ENCODE measurements around the gene CDH4.
A peak's percentile ranks its signal among the peaks of the same experiment; 100 is the strongest.

- TF ChIP-seq, protein P1, sequence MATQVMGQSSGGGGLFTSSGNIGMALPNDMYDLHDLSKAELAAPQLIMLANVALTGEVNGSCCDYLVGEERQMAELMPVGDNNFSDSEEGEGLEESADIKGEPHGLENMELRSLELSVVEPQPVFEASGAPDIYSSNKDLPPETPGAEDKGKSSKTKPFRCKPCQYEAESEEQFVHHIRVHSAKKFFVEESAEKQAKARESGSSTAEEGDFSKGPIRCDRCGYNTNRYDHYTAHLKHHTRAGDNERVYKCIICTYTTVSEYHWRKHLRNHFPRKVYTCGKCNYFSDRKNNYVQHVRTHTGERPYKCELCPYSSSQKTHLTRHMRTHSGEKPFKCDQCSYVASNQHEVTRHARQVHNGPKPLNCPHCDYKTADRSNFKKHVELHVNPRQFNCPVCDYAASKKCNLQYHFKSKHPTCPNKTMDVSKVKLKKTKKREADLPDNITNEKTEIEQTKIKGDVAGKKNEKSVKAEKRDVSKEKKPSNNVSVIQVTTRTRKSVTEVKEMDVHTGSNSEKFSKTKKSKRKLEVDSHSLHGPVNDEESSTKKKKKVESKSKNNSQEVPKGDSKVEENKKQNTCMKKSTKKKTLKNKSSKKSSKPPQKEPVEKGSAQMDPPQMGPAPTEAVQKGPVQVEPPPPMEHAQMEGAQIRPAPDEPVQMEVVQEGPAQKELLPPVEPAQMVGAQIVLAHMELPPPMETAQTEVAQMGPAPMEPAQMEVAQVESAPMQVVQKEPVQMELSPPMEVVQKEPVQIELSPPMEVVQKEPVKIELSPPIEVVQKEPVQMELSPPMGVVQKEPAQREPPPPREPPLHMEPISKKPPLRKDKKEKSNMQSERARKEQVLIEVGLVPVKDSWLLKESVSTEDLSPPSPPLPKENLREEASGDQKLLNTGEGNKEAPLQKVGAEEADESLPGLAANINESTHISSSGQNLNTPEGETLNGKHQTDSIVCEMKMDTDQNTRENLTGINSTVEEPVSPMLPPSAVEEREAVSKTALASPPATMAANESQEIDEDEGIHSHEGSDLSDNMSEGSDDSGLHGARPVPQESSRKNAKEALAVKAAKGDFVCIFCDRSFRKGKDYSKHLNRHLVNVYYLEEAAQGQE (IDR thresholded peaks at IDR 0.05; ENCODE audit: insufficient read depth in 1 of 2, low read depth in 2 of 2, low read length in 2 of 2), result no peak
- TF ChIP-seq POLR2AphosphoS5 (IDR thresholded peaks at IDR 0.05; ENCODE audit: low read depth, low read length) (0 out of 2 replicates have a peak, but pooled peaks have one; percentile 14), TAF1 (IDR thresholded peaks at IDR 0.05; ENCODE audit: borderline replicate concordance, insufficient read depth, low read length) (no peak), SIN3A (IDR thresholded peaks at IDR 0.05; ENCODE audit: borderline replicate concordance, insufficient read depth, low read length) (no peak), FOXP2 (optimal IDR thresholded peaks at IDR 0.05; ENCODE audit: borderline replicate concordance, extremely low read depth, extremely low read length, insufficient read depth) (no peak)
These were observed 51.2 kb downstream of the CDH4 start for GRCh38 chr20:61303217-61303616.

All from PFSK-1 (cell line).